ENCODE measurements around the gene DNAJA4.

Gene DNAJA4

DNA sequence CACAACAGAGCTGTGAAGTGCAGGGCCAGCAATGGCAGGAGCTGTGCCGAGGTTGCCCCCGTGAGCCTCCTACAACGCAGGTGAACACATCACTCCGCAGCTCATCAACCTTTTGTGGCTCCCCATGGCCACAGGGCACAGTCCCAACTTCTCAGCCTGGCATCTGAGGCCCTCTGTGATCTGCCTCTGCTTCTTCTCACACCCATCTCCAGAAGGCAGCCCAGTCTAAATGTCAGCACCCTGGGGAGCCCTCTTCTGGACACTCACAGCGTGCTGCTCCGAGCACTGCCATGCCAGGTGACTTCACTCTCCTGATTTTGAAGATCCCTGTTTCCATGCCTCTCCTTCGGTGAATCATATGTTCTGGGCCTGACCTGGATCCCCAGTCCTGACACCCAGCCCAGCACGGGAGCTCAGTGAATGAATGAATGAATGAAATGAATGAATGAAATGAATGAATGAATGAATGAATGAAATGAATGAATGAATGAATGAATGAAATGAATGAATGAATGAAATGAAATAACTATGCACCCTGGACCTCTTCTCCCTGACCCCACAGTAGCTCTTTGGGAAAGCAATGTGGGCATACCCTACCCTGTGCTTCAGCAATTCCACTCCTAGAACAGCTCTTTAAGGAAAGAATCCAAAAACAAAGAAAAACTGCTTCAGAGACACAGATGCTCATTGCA is 52.9 kb downstream of the DNAJA4 start:
- no peak for DNase-seq

GRCh38 chr15:78319588-78319987 is 55.2 kb downstream of the DNAJA4 start:
- DNase-seq, result no peak

- DNase-seq, result no peak
These were observed 55.8 kb downstream of the DNAJA4 start for GRCh38 chr15:78320183-78320582.

- no peak for DNase-seq
These were observed 56.7 kb downstream of the DNAJA4 start for GRCh38 chr15:78321041-78321570.

GRCh38 chr15:78321786-78322185 is 57.4 kb downstream of the DNAJA4 start:
- DNase-seq, result no peak

DNA sequence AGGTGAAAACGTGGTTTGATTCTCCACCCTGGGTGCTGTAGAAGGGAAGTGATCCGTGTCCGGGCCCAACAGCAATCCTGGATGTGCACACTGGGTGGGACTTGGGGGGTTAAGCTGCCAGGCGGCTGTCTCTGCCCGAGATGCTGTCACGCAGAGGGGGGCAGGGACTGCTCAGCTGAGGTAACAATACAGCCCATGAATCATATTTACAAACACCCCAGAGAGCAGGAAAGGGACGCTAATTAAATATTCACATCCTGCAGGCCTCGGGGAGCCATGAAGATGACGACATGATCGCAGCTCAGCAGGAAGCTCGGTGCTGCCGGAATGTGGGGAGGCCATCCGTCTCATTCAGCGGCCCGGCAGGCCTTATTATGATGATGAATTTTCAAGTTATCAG is 57.9 kb downstream of the DNAJA4 start:
- DNase-seq, result no peak

- DNase-seq, result no peak
These were observed 58.6 kb downstream of the DNAJA4 start for GRCh38 chr15:78322724-78323521.

GRCh38 chr15:78323693-78324092 is 59.3 kb downstream of the DNAJA4 start:
- DNase-seq, result no peak

DNA sequence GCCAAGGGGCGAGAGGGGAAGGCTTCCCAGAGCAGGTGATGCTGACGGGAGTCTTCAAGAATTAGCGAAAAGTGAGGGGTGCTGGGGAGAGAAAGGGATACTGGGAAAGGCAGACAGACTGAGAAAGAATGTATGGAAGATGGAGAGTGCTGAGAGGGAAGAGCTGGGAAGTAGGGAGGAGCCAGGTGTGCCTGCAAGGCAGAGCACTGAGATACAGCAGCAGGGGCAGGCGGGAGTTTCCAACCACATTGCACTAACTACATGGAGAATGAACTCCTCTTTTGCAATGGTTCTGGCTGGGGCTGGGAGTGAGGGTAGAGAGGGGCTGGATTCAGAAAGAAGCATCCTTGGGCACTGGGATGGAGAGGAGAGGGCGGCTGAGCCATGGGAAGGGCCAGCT is 59.8 kb downstream of the DNAJA4 start:
- DNase-seq, result no peak

- no peak for DNase-seq
These were observed 60.9 kb downstream of the DNAJA4 start for GRCh38 chr15:78325092-78325843.

DNA sequence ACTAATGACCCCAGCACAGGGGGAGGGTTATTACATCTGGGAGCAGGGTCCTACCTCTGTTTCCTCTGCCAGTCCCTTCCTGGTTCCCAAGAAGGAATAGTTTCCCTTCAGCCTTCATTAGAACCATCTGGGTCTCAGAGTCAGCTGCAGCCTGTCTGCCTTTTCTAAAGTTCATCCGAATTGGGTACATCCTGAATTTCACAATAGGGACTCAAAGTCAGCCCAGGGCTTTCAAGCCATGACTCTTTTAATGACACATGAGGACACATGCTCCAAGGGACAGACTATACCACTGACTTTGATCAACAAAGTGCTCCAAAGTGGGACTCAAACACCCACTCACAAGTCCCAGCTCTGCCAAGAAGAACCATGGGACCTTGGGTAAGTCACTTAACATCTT is 63.1 kb downstream of the DNAJA4 start:
- no peak for DNase-seq

GRCh38 chr15:78329625-78330024 is 65.3 kb downstream of the DNAJA4 start:
- no peak for DNase-seq

Measured in NCI-H446 treated with DMSO at 0.1 percent for 48 hours (cell line).